GM18870 (cell line): ENCODE data around the gene URB2.
"Not testable (repeated sequence)": the region's sequence is repeated elsewhere in the genome, so short reads cannot be mapped to it uniquely, and the experiment has no call there.

Source experiments
- ATAC-seq: cut with Tn5 transposase; IDR thresholded peaks from one replicate; pipeline ENCODE4 v1.9.1; 2021; ENCODE audit warnings: moderate library complexity; ENCODE audit not compliant: unreplicated experiment

Gene URB2

DNA sequence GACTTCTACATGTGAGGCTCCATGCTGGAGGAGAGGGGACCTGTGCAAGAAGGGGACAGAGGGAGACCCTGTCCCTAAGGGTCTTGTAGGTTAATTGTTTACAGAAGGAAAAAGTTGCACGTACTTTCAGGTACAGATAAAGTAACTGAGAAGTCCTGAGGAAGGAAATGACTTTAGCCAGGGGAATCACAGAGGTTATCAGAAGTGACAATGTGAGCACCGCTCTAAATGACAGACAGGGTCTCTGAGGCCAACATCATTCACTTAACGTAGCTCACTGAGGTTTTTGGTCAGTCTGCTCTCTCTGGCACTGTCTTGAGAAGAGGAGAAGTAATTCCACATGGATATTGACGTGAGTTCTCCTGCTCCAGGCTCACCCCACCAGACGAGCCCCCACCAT, 12.1 kb upstream of the URB2 start:
- ATAC-seq, result no peak

DNA sequence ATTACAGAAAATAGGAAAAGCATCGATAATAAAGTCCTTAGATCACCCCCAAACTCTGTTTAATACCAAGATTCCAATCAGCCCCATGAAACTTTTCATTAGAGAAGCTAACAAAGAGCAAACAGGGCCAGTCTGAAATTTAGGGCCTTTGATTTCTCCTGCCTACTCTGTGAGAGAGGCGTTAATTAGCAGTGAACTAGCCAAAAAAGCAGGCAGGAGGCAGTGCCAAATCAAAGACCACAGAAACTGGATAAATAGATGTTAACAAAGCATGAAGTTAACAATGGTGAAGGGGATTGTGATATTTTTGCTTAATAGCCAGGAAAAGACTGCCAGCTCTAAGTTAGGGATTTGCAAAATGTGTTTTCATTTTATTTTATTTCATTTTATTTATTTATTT, 11.3 kb upstream of the URB2 start:
- no peak for ATAC-seq

DNA sequence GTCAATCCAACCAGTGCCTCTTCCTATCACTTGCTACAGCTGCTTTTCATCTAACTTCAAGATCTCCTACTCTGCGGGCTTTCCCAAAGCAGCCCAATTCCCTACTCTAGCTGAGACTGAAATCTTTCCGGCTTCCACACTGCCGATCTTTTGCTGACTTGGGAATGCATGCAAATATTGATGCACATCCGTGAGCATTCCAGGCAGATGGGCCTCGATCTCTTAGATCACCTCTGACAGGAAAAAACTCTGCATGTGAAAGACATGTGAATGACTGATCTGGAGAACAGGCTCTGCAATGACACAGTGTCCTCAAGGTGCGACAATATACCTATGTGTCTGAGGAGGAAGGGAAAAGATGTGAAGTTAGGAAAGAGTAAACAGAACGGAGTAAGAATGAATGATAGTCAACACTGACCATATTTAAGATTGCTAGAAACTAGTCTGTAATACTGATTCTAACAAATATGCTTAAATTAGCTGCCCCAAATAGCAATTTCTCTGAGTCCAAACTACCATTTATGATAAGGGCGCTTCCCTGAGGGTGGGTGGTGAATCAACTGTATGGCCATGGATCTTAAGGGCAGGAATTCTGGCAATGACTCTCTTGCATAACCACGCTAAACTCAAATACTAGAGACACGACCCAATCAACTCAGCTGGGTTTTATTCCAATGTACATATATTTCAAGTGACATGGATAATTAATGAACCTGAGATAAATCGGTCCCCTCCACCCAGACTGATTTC, 8.5 kb upstream of the URB2 start:
- no peak for ATAC-seq

DNA sequence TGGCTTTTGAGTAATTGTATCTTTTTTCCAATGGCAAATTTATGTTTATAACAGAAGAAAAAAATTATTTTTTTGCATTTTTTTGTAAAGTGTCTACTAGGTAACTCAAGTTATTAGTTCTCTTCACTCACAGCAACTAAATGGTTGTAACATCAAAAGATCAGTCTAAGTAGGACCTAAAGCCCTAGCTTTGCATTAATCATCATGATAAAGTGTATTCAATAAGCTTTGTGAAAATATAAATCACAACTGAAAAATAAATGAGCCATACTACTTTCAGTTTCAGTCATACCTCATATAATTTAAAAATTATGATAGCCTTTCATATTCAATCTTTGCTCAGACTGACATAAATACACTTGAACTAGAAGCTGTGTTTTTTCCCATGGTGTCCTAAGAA, 7.0 kb upstream of the URB2 start:
- no peak for ATAC-seq

DNA sequence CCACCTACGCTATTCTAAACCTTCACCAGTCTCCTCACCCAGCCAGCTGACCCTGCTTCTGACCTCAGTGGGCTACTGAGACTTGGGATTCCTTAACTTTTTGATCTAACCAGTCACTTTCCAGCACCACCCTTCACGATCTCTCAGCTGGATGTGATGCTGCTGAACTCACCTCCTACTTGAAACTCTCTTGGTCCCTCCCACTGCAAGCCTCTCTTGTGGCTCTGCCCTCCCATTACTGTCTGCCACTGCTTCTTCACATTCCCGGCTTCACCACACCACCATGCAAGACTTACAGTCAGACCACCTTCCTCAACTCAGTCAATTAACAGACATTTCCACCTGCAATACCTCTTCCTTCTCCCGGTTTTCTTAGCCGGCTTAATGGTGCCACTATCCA, 6.4 kb upstream of the URB2 start:
- no peak for ATAC-seq

DNA sequence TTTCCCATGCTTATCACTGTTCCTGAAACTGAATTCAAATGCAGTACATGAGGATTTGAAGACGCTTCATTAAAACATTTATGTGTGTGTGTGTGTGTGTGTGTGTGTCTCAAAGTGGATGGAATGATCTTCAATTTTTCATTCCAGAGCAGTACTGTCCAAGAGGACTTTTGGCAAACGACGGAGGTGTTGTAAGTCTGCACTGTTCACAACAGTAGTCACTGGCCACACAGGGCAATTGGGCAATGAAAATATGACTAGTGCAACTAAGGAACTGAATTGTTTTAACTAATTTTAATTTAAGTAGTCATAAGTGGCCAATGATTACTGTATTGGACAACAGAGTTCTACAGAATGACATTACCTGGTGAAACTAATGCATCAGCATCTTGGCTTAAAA, 5.2 kb upstream of the URB2 start:
- no peak for ATAC-seq

DNA sequence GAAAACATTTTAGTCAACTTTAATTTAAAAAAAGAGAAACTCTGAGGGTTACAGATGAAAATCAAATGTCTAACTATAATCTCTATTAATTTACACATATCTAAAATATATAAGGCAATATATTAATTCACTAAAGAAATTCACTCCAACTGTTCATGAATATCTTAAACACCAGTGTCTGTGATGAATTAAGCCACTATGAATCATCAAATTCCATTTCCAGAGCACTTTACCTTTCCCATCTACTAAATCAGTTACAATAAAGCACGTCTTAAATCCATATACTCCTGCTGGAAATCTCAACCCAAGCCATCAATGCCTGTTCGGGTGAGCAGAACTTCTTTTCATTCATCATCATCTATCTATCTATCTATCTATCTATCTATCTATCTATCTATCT, 4.4 kb upstream of the URB2 start:
- ATAC-seq, result no peak

DNA sequence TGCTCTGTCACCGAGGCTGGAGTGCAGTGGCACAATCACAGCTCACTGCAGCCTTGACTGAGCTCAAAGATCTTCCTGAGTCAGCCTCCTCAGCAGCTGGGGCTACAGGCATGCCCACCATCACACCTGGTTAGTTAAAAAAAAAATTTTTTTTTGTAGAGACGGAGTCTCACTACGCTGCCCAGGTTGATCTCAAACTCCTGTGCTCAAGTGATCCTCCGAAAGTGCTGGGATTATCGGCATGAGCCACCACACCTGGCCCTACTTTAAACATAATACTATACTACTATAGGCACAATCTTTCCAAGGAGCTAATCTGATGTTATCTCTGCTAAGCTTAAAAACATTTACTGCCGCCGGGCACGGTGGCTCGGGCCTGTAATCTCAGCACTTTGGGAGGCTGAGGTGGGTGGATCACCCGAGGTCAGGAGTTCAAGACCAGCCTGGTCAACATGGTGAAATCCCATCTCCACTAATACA, 3.4 kb upstream of the URB2 start:
- ATAC-seq, result not testable (repeated sequence)

DNA sequence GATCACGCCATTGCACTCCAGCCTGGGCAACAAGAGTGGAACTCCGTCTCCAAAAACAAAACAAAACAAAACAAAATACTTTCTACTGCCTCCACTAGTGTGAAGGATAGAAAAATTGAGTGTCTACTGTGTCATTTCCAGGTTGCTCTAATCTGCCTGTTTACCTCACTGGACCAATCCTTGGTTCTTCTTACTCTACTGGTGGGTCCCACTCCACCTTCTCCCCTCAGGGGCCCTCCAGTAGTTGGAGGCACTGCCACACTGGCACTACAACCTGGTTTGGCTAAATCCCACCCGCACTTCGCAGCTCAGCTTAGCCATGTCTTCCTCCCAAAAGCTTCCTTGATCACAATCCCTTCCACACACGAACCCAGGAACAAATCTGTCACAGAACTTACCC, 2.8 kb upstream of the URB2 start:
- no peak for ATAC-seq

DNA sequence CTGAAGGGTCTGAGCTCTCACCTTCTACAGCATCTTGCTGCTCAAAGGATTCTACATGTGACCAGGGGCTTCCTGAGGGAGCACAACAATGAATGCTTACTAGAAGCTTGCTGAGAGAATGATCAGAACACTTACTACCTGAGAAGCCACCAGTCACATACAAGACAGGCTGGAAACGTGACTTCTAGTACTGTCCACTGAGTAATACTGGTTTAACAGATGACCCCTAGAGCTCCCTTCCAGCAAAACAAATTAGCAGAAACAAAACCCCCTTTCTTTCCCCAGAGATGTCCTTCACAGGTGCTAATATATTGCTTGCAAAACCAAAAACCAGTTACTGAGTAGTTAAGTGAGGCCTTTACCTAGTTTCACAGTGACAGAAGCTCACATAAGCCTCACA, 2.2 kb upstream of the URB2 start:
- ATAC-seq, result no peak

DNA sequence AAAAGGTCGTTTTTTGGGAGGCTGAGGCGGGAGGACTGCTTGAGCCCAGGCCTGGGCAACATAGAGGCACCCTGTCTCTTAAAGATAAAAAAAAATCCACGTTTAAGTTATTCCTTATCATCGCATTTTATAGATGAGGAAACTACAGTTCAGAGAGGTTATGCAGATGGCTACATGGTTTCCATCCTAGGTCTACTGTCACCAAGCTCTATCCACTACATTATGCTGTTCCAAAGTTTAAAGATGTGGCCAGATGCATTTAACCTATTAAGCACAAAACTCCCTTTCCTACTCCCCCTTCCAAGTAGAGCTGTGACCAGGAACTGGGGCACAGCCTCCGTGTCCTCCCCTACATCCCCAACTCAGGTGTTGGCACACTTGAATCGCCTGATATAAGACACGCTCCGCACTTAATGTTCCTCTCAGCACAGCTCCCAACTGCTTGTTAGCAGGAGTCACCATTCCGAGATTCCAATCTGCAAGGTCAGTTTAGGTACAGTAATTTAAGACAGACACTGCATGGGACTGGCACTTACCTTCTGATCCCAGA, 1.5 kb upstream of the URB2 start:
- ATAC-seq, result no peak

DNA sequence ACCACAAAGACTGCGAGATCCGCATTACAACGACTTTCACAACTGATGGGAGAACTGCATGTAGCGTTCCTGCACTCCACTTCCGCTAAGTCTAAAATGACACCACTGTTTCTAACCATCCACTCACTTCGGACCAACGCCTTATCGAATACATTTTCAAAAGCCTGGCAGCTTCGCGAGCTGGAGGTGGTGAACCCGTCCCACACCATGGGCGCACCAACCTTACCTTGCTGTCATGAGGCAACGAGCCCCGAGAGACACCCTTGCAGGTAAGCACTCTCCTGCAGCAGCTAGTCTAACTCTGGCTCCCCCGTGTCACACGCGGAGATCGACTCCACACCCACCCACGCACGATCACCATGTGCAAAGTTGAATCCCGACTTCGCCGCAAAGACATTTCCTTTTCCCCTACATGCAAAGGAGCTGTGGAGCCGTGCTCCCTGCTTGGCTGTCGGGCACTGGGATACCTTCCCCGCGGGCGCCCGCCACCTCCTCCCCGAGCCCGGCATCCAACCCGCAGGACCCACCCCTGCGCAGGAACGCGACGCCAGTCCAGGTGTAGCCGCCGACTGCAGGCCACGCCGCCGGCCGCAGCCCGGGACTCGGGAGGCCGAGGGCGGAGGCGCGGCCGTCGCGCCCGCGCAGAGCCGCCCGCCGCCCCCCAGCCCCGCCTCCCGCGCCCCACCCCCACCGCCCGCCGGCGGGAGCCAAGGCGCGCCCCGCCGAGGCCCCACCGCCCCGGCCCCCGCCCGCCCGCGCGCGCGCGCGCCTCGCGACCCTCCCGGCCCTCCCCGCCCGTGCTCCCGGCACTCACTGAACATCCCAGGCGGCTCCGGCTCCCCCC, 754 bp upstream of the URB2 start:
- ATAC-seq, result no peak

DNA sequence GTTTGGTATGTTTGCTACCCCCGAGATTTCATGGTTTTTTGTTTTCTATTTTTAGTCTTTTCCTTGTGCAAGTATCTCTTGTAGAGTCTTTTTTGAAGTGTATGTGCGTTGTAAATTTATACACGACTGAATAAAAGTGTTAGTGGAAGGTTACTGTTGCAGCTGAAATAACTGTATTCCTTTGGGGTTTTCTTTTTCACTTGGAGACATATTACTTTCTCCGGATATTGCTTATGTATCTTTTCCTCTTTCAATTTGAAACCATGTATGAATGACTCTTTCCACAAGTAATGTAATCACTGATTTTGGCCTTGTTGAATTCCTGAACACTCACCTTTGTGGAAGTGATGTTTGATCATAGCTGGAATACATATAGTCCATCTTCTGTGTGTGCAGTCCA, 956 bp downstream of the URB2 start:
- no peak for ATAC-seq

DNA sequence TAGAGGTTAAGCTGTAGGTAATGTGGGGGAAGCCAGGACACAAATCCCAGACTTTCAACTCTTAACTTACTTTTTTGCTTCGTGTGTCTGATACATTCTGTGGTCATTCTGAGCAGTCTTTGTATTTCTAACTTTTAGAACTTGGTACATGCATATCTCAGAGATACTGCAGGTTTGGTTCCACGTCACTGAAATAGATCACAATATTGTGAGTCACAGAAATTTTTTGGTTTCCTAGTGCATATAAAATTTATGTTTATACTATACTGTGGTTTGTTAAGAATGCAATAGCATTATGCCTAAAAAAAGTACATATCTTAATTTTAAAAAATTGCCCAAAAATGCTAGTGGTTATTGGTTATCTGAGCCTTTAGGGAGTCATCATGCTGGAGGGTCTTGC, 3.2 kb downstream of the URB2 start:
- ATAC-seq, result no peak

DNA sequence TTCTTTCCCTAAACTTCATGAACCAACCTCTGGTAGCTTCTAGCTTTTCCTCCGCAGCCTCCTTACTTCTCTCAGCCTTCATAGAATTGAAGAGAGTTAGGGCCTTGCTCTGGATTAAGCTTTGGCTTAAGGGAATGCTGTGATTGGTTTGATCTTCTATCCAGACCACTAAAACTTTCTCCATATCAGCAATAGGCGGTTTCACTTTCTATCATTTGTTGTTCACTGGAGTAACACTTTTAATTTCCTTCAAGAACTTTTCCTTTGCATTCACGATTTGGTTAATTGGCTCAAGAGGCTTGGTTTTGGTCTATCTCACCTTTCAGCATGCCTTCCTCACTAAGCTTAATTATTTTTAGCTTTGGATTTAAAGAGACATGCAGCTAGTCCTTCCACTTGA, 5.1 kb downstream of the URB2 start:
- ATAC-seq, result no peak

DNA sequence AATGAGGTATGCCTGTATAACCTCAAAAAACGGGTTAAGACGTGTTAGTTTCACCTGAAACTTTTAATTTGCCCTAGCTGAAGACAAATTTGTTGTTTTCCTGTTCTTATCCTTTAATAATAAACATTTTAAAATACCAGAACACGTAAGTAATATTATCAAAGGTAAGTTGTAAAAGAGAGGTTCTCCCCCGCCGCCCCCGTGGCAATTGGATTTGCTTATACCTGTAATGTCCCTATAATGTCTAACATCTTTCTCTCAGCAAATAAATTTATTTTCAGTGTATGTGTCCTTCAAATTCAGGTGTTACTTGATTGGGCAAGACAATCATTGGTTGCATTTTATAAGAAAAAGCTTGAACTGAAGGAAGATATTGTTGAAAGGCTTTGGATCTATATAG, 5.9 kb downstream of the URB2 start:
- ATAC-seq, result no peak

DNA sequence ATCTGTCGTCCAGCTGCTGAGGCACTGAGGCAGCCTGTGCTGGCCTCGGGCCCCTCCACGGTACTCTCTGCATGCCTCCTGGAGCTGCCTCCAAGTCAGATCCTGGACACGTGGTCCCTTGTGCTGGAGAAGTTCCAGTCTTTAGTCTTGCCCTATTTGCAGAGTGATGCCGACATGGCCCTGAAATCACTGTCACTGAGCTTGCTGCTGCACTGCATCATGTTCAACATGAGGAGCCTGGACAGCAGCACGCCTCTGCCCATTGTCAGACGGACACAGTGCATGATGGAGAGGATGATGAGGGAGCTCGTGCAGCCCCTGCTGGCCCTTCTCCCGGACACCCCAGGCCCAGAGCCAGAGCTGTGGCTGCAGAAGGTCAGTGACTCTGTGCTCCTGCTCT, 10.0 kb downstream of the URB2 start:
- no peak for ATAC-seq

DNA sequence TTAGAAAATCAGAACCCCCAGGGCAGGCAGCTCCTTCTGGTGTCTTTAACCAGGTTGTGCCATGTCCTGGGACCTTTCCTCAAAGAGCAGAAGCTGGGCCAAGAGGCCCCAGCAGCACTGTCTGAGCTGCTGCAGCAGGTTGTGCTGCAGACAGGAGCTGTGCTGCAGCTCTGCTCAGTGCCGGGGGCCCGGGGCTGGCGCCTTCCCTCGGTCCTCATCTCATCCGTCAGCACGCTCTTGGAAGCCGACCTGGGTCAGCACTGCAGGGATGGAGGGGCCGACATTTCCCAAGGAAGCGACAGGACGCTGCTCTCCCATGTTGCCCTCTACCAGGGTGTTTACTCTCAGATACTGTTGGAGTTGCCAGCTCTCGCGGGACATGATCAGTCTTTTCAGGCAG, 11.7 kb downstream of the URB2 start:
- ATAC-seq, result no peak

DNA sequence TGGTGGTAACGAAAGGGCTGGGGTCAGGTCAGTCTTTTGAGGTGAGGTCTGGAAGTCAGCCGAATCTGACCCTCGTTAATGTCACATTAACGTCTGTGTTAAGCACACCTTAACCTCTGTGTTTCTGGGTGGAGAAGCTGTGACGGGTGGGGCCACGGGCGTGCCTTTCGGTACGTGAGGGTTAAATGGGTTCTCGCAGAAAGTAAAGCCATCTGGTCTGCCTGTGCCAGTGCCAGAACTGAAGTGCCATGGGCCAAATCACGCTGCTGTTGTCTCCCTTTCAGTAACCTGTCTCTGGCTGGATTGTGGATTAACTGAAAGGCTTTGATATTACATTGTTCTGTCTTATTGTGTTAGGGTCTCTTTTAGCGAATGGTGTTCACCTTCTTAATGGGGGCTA, 14.4 kb downstream of the URB2 start:
- no peak for ATAC-seq

DNA sequence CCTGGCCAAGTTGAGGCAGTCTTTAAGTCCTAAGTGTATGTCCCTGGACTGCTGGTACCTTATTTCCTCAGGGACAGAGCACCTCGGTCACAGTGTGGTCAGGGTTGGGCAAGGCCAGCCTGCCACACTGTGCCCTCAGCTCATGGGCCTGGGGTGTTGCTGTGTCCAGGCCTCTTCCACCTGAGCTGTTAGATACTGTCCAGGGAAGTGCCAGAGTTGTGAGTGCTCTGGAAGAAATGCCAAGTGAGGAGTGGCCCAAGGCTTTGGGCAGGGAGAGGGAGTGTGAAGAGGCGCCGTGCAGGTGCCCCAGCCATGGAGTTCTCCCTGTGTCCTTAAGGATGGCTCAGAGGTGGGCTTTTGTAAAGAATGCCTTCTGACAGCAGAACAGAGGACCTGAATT, 15.3 kb downstream of the URB2 start:
- ATAC-seq, result no peak

DNA sequence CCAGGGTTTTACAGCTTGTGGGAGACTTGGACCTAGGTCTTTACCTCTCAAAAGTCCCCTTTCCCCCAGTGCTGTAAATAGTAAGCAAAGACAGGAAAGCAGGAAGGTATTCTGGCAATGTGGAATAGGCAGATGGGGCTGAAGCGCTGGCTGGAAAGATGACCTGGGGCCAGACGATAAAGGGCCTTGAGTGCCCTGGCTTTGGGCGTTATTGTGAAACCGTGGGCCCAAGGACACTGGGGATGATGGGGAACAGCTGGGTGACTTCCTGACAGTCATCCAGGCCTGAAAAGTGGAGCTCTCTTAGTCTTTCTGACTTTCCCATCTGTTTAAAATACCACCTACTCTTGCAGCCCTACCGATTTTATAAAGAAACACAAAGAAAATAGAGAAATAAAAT, 16.3 kb downstream of the URB2 start:
- ATAC-seq, result no peak

DNA sequence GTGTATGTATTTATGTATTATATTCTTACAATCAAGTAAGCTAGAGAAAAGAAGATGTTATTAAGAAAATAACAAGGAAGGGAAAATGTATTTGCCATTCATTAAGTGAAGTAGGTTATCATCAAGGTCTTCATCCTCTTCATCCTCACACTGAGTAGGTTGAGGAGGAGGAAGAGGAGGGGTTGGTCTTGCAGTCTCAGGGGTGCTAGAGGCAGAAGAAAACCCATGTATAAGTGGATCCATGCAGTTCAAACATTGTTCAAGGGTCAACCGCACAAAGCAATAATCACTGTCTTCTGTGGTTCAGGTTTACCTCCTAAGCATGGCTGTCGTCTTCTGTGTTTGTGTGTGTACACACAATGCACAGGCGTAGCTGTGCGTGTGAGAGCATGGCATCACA, 16.9 kb downstream of the URB2 start:
- ATAC-seq, result no peak
